ENCODE measurements around the gene EMID1.

- TF ChIP-seq CTCF (IDR thresholded peaks at IDR 0.05) (no peak), POLR2A (IDR thresholded peaks at IDR 0.05) (no peak)
Measured at GRCh38 chr22:29195118-29195963, 10.4 kb upstream of the EMID1 start.

Measured in testis (tissue), 2 donors.